HepG2 (cell line): ENCODE results near the gene NAV2. TPM values are rescaled to one million over a fixed set of nuclear protein-coding genes. Genes with fewer than 3 reads are reported as not detected.
A peak's percentile ranks its signal among the peaks of the same experiment; 100 is the strongest.

Experiments
- ARNTL ChIP-seq: sonication (generic); formaldehyde crosslinking; IDR thresholded peaks from 2 replicates; pipeline ENCODE4 v1.4.0; 2020; ENCODE audit warnings: mild to moderate bottlenecking, missing genetic modification reagents
- BCLAF1 ChIP-seq: fragments of 450-650 bp; IDR thresholded peaks from 2 replicates; pipeline ENCODE4 v1.6.1; 2017; ENCODE audit warnings: mild to moderate bottlenecking
- CREM ChIP-seq, 2 experiments: sonication (generic) in 1 of 2; formaldehyde crosslinking in 1 of 2; IDR thresholded peaks; 2 replicates each; pipeline versions ENCODE4 v1.4.0 to v1.6.1; 2016 to 2020; ENCODE audit warnings: antibody characterized with exemption in 1 of 2, mild to moderate bottlenecking in 1 of 2, missing genetic modification reagents in 1 of 2
- CSRNP1 ChIP-seq: sonication (generic); formaldehyde crosslinking; IDR thresholded peaks from 2 replicates; pipeline ENCODE4 v1.8.1; 2023; ENCODE audit warnings: mild to moderate bottlenecking, missing genetic modification reagents
- IRF2 ChIP-seq: IDR thresholded peaks from 2 replicates; pipeline ENCODE4 v1.6.1; 2018; ENCODE audit warnings: missing genetic modification reagents, missing compliant biosample characterization
- NR2F6 ChIP-seq, 2 experiments: IDR thresholded peaks; 2 replicates each; pipeline ENCODE4 v1.6.1; 2016; ENCODE audit warnings: antibody characterized with exemption in 1 of 2, mild to moderate bottlenecking in 1 of 2
- REPIN1 ChIP-seq: sonication (generic); formaldehyde crosslinking; IDR thresholded peaks from 2 replicates; pipeline ENCODE4 v1.8.0; 2022; ENCODE audit warnings: missing genetic modification reagents, low read depth, mild to moderate bottlenecking, borderline replicate concordance
- SMC3 ChIP-seq: IDR thresholded peaks from 2 replicates; pipeline ENCODE4 v1.6.1; 2011; ENCODE audit warnings: low read length, improper control_type of control experiment
- SSRP1 ChIP-seq: IDR thresholded peaks from 2 replicates; pipeline ENCODE4 v1.6.1; 2016; ENCODE audit warnings: control low read depth
- SYNCRIP ChIP-seq: fragments of 200-400 bp; formaldehyde crosslinking; IDR thresholded peaks from 2 replicates; pipeline ENCODE4 v1.6.1; 2018; ENCODE audit warnings: mild to moderate bottlenecking, low read depth, low read length; ENCODE audit not compliant: insufficient read depth
- ZGPAT ChIP-seq: IDR thresholded peaks from 2 replicates; pipeline ENCODE4 v1.6.1; 2016; ENCODE audit warnings: mild to moderate bottlenecking
- ZHX1 ChIP-seq: sonication (generic); formaldehyde crosslinking; IDR thresholded peaks from 2 replicates; pipeline ENCODE4 v1.8.1; 2022; ENCODE audit warnings: low read depth, mild to moderate bottlenecking, missing genetic modification reagents
- ZNF331 ChIP-seq: sonication (generic); formaldehyde crosslinking; IDR thresholded peaks from 2 replicates; pipeline ENCODE4 v1.4.0; 2020; ENCODE audit warnings: missing genetic modification reagents
- ZNF605 ChIP-seq: sonication (generic); formaldehyde crosslinking; IDR thresholded peaks from 2 replicates; pipeline ENCODE4 v1.8.0; 2022; ENCODE audit warnings: mild to moderate bottlenecking, missing genetic modification reagents
- polyA plus RNA-seq, 8 experiments: library from polyadenylated mRNA; depleted of rRNA in 3 of 8; stranded (reverse) in 7 of 8; unstranded in 1 of 8; fragments of >200 nt; fragmentation: Illumina TruSeq in 4 of 8; extraction: Trizol in 4 of 8; gene quantifications; 2 replicates each; pipeline versions ENCODE4 v1.2.1 to v1.2.3, GENCODE V29; 2011 to 2016; ENCODE audit warnings: low read depth in 4 of 8, missing spikeins in 1 of 8, mixed read lengths in 1 of 8; ENCODE audit not compliant: insufficient read depth in 1 of 8
- total RNA-seq, 5 experiments: library from RNA; depleted of rRNA; stranded (reverse); fragments of >200 nt; fragmentation: Illumina TruSeq; extraction: Trizol; gene quantifications; 2 replicates each; pipeline ENCODE4 v1.2.3, GENCODE V29; 2016; ENCODE audit warnings: low read depth in 1 of 5
- TF ChIP-seq, protein P1 (sequence below): IDR thresholded peaks from 2 replicates; pipeline ENCODE4 v1.6.1; 2016; ENCODE audit warnings: missing genetic modification reagents, missing compliant biosample characterization
- TF ChIP-seq, protein P2 (sequence below): sonication (generic); formaldehyde crosslinking; conservative IDR thresholded peaks from 2 replicates; pipeline ENCODE4 v1.4.0; 2020; ENCODE audit warnings: missing genetic modification reagents
- TF ChIP-seq, protein P3 (sequence below): sonication (generic); formaldehyde crosslinking; IDR thresholded peaks from 2 replicates; pipeline ENCODE4 v1.8.0; 2022; ENCODE audit warnings: missing genetic modification reagents, mild to moderate bottlenecking, borderline replicate concordance

Gene NAV2
- total and polyA plus RNA-seq, 2 of the 13 experiments (the other 11 are each of a cell fraction or from before 2014, with no cell fraction given) = 9.3 to 34.6 TPM

GRCh38 chr11:19951558-19952115, 239.0 kb downstream of the NAV2 start (continued):
- TF ChIP-seq NR2F6 (IDR thresholded peaks at IDR 0.05) (no peak), NR2F6 (CRISPR knock-in tag; IDR thresholded peaks at IDR 0.05) (no peak; the same call in 1 of the 2 replicates), SYNCRIP (no peak), ZNF331 (CRISPR knock-in tag) (0 out of 2 replicates have a peak, but pooled peaks have one; percentile 17), BCLAF1 (no peak), CSRNP1 (no peak), CREM (IDR thresholded peaks at IDR 0.05) (no peak), CREM (CRISPR knock-in tag; IDR thresholded peaks at IDR 0.05) (no peak), ARNTL (CRISPR knock-in tag) (no peak), ZHX1 (CRISPR knock-in tag) (no peak), SMC3 (peak; percentile 79), REPIN1 (CRISPR knock-in tag) (no peak), ZNF605 (no peak), IRF2 (no peak), SSRP1 (CRISPR knock-in tag) (no peak), ZGPAT (CRISPR knock-in tag) (no peak)
- TF ChIP-seq, protein P1, sequence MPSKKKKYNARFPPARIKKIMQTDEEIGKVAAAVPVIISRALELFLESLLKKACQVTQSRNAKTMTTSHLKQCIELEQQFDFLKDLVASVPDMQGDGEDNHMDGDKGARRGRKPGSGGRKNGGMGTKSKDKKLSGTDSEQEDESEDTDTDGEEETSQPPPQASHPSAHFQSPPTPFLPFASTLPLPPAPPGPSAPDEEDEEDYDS (CRISPR knock-in tag) = 0 out of 2 replicates have a peak, but pooled peaks have one; percentile 11
- TF ChIP-seq, protein P2, sequence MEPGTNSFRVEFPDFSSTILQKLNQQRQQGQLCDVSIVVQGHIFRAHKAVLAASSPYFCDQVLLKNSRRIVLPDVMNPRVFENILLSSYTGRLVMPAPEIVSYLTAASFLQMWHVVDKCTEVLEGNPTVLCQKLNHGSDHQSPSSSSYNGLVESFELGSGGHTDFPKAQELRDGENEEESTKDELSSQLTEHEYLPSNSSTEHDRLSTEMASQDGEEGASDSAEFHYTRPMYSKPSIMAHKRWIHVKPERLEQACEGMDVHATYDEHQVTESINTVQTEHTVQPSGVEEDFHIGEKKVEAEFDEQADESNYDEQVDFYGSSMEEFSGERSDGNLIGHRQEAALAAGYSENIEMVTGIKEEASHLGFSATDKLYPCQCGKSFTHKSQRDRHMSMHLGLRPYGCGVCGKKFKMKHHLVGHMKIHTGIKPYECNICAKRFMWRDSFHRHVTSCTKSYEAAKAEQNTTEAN (CRISPR knock-in tag) = no peak
- TF ChIP-seq, protein P3, sequence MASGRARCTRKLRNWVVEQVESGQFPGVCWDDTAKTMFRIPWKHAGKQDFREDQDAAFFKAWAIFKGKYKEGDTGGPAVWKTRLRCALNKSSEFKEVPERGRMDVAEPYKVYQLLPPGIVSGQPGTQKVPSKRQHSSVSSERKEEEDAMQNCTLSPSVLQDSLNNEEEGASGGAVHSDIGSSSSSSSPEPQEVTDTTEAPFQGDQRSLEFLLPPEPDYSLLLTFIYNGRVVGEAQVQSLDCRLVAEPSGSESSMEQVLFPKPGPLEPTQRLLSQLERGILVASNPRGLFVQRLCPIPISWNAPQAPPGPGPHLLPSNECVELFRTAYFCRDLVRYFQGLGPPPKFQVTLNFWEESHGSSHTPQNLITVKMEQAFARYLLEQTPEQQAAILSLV (CRISPR knock-in tag) = no peak
